ENCODE measurements around the gene DHRSX.

- TF ChIP-seq CTCF (conservative IDR thresholded peaks at IDR 0.05 in 1 of 2, IDR thresholded peaks at IDR 0.05 in 1 of 2; ENCODE audit: low read depth in 1 of 2, low read length in 2 of 2) (peak in 1 of 2 donors; percentile 6), EZH2 (IDR thresholded peaks at IDR 0.05; ENCODE audit: low read length, missing control alignments) (no peak)
Measured at GRCh38 chrX:2391869-2392606, 108.7 kb downstream of the DHRSX start.
